DND-41 (cell line): ENCODE data around the gene KCNIP1.

Experiments used
- ATAC-seq: fragments of 200-7000 bp; cut with Tn5 transposase; 3 replicates; pipeline ENCODE4 v1.9.1; 2021; ENCODE audit warnings: low read depth; ENCODE audit not compliant: insufficient read depth
- DNase-seq: peaks from one replicate; pipeline ENCODE4 v3.0.0-alpha.2; 2020
- H2AFZ ChIP-seq: 2 replicates; pipeline ENCODE4 v1.6.0; 2012; ENCODE audit warnings: low read depth, low read length
- H3K27ac ChIP-seq: 2 replicates; pipeline ENCODE4 v1.5.1; 2012; ENCODE audit warnings: low read length, inconsistent platforms
- H3K27me3 ChIP-seq: fragments of 200-600 bp; sonication (generic); 2 replicates; pipeline ENCODE4 v1.6.0; 2012; ENCODE audit warnings: low read length, mild to moderate bottlenecking, inconsistent platforms; ENCODE audit not compliant: insufficient read depth, poor library complexity
- H3K36me3 ChIP-seq: 2 replicates; pipeline ENCODE4 v1.5.1; 2012; ENCODE audit warnings: low read length, inconsistent platforms; ENCODE audit not compliant: insufficient read depth
- H3K4me1 ChIP-seq: 2 replicates; pipeline ENCODE4 v1.5.1; 2012; ENCODE audit warnings: mild to moderate bottlenecking, low read length; ENCODE audit not compliant: insufficient read depth
- H3K4me2 ChIP-seq: 2 replicates; pipeline ENCODE4 v1.6.0; 2012; ENCODE audit warnings: mild to moderate bottlenecking, moderate library complexity, low read length, inconsistent platforms; ENCODE audit not compliant: insufficient read depth
- H3K4me3 ChIP-seq, 2 experiments: fragments of 200-600 bp in 1 of 2; shearing (Covaris generic) in 1 of 2; 2 replicates each; pipeline ENCODE4 v1.5.1; 2012 to 2016; ENCODE audit warnings: inconsistent platforms in 2 of 2, low read length in 2 of 2, mild to moderate bottlenecking in 2 of 2, low read depth in 1 of 2, moderate library complexity in 1 of 2
- H3K79me2 ChIP-seq: 2 replicates; pipeline ENCODE4 v1.6.0; 2012; ENCODE audit warnings: low read length, inconsistent platforms; ENCODE audit not compliant: insufficient read depth
- H3K9ac ChIP-seq: 2 replicates; pipeline ENCODE4 v1.6.0; 2012; ENCODE audit warnings: low read depth, mild to moderate bottlenecking, inconsistent platforms, low read length, moderate library complexity
- H3K9me3 ChIP-seq: 2 replicates; pipeline ENCODE4 v1.5.1; 2012; ENCODE audit warnings: low read length, moderate library complexity, mild to moderate bottlenecking, inconsistent platforms; ENCODE audit not compliant: insufficient read depth, severe bottlenecking
- H4K20me1 ChIP-seq: 2 replicates; pipeline ENCODE4 v1.6.0; 2012; ENCODE audit warnings: low read length; ENCODE audit not compliant: insufficient read depth
- EZH2 ChIP-seq: IDR thresholded peaks from 3 replicates; pipeline ENCODE4 v1.6.1; 2012; ENCODE audit warnings: borderline replicate concordance, low read depth, mild to moderate bottlenecking, moderate library complexity, low read length, inconsistent platforms; ENCODE audit not compliant: severe bottlenecking
- TF ChIP-seq, protein P1 (sequence below): IDR thresholded peaks from 2 replicates; pipeline ENCODE4 v1.5.1; 2012; ENCODE audit warnings: borderline replicate concordance, low read length, moderate library complexity, mild to moderate bottlenecking; ENCODE audit not compliant: poor library complexity, severe bottlenecking; ENCODE audit errors: extremely low read depth

KCNIP1 gene

DNA sequence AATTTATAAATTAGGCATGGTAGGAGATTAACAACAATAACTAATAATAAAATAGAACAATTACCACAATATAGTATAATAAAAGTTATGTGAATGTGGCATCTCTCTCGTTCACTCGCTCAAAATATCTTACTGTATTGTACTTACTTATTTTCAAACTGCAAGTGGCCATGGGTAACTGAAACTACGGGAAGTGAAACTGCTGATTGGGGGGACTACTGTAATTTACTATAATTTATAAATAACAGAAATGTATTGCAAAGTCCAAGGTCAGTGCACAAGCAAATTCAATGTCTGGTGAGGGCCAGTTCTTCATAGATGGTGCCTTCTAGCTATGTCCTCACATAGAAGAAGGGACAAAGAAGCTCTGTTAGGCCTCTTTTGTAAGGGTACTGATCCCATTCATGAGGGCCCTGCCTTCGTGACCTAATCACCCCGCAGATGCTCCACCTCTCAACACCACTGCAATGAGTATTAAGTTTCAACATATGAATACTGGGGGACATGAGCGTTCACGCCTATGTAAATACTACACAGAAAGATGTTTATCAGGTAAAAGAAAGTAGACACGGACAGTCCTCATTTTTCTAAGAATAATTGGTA, 39.0 kb downstream of the KCNIP1 start:
- no peaks in the 10 kb centered on the region for H3K9me3 ChIP-seq
- H3K4me1 ChIP-seq: no peaks in the 10 kb centered on the region
- H2AFZ ChIP-seq: no peak overlapping the region
- no peak for DNase-seq
- H3K79me2 ChIP-seq: no peaks in the 10 kb centered on the region
- no peak overlapping the region for H3K4me3 ChIP-seq
- H3K27me3 ChIP-seq: peaks cover 13% of the 10 kb centered on the region
- no peaks in the 10 kb centered on the region for H3K36me3 ChIP-seq
- no peak overlapping the region for H3K4me2 ChIP-seq
- ATAC-seq: no peak
- no peaks in the 10 kb centered on the region for H4K20me1 ChIP-seq
- H3K9ac ChIP-seq: no peak overlapping the region
- TF ChIP-seq, protein P1, sequence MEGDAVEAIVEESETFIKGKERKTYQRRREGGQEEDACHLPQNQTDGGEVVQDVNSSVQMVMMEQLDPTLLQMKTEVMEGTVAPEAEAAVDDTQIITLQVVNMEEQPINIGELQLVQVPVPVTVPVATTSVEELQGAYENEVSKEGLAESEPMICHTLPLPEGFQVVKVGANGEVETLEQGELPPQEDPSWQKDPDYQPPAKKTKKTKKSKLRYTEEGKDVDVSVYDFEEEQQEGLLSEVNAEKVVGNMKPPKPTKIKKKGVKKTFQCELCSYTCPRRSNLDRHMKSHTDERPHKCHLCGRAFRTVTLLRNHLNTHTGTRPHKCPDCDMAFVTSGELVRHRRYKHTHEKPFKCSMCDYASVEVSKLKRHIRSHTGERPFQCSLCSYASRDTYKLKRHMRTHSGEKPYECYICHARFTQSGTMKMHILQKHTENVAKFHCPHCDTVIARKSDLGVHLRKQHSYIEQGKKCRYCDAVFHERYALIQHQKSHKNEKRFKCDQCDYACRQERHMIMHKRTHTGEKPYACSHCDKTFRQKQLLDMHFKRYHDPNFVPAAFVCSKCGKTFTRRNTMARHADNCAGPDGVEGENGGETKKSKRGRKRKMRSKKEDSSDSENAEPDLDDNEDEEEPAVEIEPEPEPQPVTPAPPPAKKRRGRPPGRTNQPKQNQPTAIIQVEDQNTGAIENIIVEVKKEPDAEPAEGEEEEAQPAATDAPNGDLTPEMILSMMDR: no peak
- no peak for TF ChIP-seq EZH2
- no peak overlapping the region for H3K27ac ChIP-seq

DNA sequence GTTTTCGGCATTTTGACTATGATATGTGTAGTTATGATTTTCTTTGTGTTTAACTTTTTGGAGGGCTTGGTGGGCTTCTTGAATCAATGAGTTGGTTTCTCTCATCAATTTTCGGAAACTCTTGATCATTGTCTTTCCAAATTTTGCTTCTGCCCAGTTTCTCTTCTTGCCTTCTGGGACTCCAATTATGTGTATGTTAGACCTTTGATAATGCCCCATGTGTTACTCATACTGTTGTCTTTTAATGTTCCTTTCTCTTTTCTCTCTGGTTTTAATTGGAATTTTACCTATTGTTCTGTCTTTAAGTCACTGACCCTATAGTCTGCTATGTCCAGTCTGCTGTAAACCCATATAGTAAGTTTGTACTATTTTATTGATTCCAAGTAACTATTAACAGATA, 41.5 kb downstream of the KCNIP1 start:
- H3K27me3 ChIP-seq: peaks cover 3% of the 10 kb centered on the region
- TF ChIP-seq, protein P1: no peak
- no peak for TF ChIP-seq EZH2
- DNase-seq: no peak
- no peaks in the 10 kb centered on the region for H3K9me3 ChIP-seq
- no peaks in the 10 kb centered on the region for H3K4me1 ChIP-seq
- no peak overlapping the region for H2AFZ ChIP-seq
- H3K4me3 ChIP-seq: no peak overlapping the region
- H3K9ac ChIP-seq: no peak overlapping the region
- no peaks in the 10 kb centered on the region for H3K36me3 ChIP-seq
- H3K4me2 ChIP-seq: no peak overlapping the region
- H4K20me1 ChIP-seq: no peaks in the 10 kb centered on the region
- H3K27ac ChIP-seq: no peak overlapping the region
- ATAC-seq: no peak
- no peaks in the 10 kb centered on the region for H3K79me2 ChIP-seq

DNA sequence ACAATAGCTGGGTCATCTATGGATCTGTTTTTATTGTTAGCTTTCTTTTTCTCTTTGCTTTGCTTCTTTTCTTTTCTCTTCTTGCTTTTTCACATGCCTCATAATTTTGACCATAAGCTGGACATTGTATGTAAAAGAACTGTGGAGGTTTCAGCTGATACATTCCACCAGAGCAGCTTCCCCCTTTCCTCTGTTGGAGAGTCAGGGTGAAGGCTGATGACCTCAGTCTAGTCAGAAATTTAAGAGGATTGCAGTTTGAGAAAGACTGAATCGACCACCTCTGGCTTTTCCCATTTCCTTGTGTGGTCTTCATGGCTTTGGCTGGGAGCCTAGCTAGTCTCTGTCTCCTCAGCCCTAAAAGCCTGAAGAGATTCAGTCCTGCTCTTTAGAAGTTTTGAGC, 42.0 kb downstream of the KCNIP1 start:
- Histone ChIP-seq H3K4me3 (no peak overlapping the region), H3K4me1 (no peaks in the 10 kb centered on the region), H3K27ac (no peak overlapping the region), H3K36me3 (no peaks in the 10 kb centered on the region), H4K20me1 (no peaks in the 10 kb centered on the region), H3K79me2 (no peaks in the 10 kb centered on the region), H3K27me3 (peaks cover 3% of the 10 kb centered on the region), H3K4me2 (no peak overlapping the region), H2AFZ (no peak overlapping the region), H3K9me3 (no peaks in the 10 kb centered on the region), H3K9ac (no peak overlapping the region)
- no peak for DNase-seq
- TF ChIP-seq, protein P1: no peak
- no peak for TF ChIP-seq EZH2
- no peak for ATAC-seq
